T47D (cell line): ENCODE data around the gene TMEM175.

Experiments used
- DNase-seq, 2 experiments: peaks; one replicate each; pipeline versions ENCODE4 v3.0.0 to v3.0.0-alpha.2; 2011 to 2012; ENCODE audit warnings: low read depth in 1 of 2, low spot score in 1 of 2
- JUND ChIP-seq: IDR thresholded peaks from 2 replicates; pipeline ENCODE4 v1.6.1; 2012; ENCODE audit warnings: low read depth
- in situ Hi-C: cut with HindIII; loops from 2 replicates; pipeline ENCODE4 v1.10.0; 2016; ENCODE audit warnings: low sequenced_read_pairs, low pct_unique_long_range_greater_than_20kb

Gene TMEM175, protein sequence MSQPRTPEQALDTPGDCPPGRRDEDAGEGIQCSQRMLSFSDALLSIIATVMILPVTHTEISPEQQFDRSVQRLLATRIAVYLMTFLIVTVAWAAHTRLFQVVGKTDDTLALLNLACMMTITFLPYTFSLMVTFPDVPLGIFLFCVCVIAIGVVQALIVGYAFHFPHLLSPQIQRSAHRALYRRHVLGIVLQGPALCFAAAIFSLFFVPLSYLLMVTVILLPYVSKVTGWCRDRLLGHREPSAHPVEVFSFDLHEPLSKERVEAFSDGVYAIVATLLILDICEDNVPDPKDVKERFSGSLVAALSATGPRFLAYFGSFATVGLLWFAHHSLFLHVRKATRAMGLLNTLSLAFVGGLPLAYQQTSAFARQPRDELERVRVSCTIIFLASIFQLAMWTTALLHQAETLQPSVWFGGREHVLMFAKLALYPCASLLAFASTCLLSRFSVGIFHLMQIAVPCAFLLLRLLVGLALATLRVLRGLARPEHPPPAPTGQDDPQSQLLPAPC

DNA sequence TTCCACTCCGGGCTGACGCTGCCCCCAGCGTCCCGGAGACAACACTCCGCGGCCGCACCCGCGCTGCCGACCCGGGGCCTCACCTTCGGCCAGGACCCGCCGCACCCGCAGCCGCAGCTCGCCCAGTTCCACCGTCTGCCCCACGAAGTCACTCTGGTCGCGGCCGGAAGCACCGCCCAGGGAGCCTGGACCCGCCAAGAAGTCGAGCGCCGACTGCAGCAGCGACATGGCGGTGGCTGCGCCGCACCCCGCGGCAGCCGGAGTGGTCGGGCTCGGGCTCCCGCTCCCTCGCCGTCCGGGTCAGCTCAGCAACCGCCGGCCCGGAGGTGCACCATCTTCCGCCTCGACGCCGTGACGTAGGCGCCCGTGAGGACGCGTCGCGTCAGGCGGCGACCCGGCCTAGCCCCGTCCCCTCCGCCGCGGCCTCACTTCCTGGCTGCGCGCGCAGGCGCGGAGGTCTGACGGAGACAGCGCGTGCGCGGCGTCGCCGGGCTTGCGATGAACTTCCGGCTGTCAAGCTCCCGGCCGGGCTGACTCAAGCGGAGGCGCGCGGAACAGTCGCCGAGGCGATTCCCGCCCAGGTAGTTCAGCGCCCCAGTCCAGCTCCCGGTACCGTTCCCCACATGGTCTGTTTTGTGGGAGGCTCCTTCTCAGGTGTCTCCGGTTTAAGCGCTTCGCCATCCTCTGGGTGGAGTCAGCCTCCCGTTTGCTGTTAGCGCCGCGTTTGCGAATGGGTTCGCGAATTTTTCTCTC lies at the start of gene TMEM175, which contains the start of gene GAK:
TMEM175 (plus strand) TSS at position 501 of the 753 bp plus-strand sequence. CDS start 15,280 bp downstream, outside the sequence.
GAK (minus strand) TSS at position 357 of the 753 bp plus-strand sequence; CDS start at position 228, 129 bp downstream.
- in situ Hi-C loops = no loop called here
- no peak for TF ChIP-seq JUND
- DNase-seq = peak; percentile 97 to 99

DNA sequence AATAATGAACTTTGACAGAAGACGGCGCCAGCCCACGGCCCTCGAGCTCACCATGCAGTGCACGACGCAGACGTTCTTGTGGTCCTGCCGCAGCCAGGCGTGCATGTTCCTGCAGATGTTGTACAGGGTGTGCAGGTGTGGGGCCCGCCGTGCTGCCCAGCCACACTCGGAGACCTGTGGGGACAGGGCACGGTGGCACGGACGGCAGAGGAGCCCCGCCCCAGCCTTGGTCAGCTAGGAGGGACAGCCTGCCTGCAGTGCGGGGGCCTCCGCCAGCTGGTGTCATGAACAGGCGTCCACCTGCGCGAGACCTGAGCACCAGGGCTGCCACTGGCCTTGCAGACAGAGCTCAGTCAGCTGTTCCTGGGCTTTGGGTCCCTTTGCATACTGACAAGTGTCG lies 49.6 kb upstream of the TMEM175 start:
- no peak for DNase-seq
- in situ Hi-C loops = no loop called here
- TF ChIP-seq JUND = no peak

DNA sequence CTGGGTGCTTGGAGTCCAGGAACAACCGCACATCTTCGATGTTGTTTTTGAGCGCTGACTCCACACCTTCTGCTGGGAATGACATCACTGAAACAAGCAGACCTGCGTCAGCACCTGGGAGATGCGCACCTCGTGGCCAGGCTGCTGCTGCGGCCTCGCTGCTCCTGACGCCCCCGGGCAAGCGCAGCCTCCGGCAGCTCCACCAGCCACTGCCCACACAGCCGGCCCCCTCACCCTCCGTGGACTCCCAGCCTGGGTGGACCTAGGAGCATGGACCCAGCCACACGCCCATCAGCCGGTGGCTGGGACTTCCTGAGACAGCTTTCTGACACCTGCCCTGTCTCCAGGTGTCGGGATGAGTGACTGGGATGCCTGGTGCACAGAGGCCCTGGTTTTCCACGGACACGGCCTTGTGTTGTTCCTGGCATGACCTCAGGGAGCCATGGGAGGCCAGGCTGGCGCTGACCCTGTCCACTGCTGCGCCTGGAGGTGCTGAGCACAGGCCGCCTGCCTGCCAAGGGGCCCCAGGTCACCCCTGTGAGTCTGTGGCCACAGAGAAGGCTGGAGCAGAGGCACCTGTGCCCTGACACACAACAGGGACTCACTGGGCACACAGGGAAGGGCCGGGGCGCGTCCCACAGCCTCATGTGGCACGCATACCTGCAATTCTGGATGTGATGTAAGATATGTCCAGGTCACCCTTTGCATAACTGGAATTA lies 48.7 kb upstream of the TMEM175 start:
- DNase-seq = no peak
- in situ Hi-C loops = no loop called here
- TF ChIP-seq JUND = no peak

DNA sequence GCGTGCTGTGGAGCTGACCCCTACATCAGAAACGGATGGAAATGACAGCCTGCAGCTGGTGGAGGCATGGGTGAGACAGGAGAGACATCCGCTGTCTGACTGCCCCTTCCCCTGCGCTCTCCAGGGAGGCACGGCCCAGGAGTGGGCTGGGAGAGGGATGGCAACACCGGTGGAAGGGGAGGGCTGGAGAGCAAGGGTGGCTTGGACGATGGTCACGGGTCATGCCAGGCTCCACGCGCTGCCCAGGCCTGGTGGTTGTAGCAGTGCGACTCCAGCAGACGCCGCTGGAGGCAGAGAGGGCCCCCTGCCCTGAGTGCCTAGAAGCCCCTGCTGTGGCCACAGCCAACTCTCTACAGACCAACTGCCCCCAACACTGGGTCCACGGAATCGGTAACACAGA lies 48.0 kb upstream of the TMEM175 start:
- in situ Hi-C loops = no loop called here
- TF ChIP-seq JUND = no peak
- no peak for DNase-seq

DNA sequence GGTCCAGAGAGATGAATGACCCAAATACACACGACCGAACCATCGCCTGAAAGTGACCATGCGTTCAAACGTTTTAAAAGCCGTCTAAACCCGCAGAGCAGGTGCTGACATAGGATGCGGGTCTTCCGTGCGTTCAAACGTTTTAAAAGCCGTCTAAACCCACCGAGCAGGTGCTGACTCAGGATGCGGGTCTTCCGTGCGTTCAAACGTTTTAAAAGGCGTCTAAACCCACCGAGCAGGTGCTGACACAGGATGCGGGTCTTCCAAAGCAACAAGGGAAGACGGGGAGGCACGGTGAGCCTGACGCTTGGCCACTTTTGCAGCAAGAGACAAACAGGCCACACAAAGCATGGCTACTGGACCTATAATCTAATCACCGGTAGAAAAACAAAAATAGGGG lies 47.4 kb upstream of the TMEM175 start:
- in situ Hi-C loops = no loop called here
- no peak for TF ChIP-seq JUND
- DNase-seq = no peak

DNA sequence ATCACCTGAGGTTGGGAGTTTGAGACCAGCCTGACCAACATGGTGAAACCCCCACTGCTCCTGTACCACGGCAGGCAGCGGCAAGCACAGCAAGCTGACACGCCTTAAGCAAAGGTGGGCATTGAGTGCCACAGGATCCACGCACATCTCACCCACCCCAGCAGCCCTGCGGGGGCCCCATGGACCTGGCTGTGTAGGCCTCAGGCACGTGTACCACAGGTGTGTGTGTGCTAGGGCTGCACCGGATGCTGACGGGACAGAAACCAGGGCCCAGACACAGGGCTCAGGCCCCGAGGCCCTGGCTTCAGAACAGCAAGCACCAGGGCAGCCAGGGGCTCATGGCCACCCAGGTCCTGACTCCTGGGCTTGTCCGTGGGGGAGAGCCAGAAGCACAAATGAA lies 46.9 kb upstream of the TMEM175 start:
- no peak for TF ChIP-seq JUND
- no peak for DNase-seq
- in situ Hi-C loops = no loop called here

DNA sequence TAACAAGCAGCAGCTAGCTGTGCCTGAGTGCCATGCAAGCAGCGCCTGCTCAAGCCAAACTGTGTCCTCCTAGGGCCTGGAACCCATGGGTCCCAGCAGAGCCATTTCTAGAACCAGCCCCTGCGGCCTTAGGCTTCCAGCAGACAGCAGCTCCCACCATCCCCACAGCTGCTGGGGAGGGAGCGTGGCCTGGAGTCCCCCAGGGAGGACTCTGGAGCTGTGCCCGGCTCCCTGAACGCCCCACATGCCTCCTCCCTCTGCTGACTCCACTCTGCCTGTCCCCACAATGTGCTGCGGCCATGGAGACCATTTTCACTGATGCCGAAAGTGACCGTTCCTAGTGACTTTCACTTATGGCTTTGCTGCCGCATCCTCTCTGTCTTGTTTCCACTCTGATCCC lies 46.0 kb upstream of the TMEM175 start:
- in situ Hi-C loops = no loop called here
- TF ChIP-seq JUND = no peak
- DNase-seq = no peak

DNA sequence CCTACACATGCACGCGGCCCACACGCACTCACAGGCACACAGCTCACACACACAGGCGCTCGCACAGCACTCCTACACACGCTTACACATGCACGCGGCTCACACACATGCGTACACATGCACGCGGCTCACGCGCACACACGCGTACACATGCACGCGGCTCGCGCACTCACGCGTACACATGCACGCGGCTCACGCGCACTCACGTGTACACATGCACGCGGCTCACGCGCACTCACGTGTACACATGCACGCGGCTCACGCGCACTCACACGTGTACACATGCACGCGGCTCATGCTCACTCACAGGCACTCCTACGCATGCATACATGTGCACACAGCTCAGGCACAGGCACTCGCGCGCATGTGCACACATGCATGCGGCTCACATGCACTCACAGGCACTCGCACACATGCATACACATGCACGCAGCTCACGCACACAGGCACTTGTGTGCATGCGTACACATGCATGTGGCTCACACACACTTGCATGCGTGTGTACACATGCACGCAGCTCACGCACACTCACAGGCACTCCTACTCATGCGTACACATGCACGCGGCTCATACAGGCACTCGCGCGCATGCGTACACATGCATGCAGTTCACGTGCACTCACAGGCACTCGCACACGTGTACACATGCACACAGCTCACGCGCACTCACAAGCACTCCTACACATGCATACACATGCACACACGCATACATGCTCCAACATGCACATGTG lies 45.1 kb upstream of the TMEM175 start:
- no peak for TF ChIP-seq JUND
- in situ Hi-C loops = no loop called here
- no peak for DNase-seq

DNA sequence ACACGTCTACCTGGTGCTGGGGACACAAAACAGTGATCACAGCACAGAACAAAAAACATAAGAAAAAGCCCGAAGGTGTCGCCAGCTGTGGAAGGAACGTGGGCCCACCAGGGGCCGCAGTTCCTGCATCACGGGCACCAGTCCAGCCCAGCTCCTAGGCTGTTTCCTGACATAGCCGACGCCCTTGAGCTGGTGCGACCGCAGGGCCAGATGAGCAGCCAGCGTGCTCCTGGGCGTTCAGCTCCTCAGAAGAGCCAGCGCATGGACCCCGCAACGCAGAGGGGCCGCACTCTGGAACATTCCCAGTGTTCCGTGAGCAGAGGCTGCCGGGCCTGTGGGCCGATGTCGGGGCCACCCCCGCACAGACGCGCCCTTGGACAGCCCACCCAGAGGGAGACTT lies 44.2 kb upstream of the TMEM175 start:
- TF ChIP-seq JUND = no peak
- in situ Hi-C loops = no loop called here

DNA sequence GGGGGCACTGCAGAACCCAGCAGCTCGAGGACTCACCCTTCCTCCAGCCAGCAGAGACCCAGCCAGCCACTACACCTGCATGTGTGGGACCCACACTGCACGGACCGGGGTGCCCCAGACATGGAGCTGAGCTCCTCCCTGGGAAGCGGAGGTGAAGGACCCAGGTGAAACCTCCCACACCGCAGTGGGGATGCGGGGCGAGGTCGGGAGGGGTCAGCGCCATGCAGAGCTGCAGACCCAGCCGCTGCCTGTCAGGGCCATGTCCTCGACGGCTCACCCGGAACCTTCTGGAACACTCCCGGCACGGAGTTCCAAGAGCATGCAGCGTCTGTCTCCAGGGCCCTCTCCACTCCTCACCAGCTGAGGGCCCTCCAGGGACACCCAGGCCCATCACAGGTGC lies 42.7 kb upstream of the TMEM175 start:
- no peak for DNase-seq
- no peak for TF ChIP-seq JUND
- in situ Hi-C loops = no loop called here

More for the DNA sequence above, 44.2 kb upstream of the TMEM175 start:
- DNase-seq = no peak

DNA sequence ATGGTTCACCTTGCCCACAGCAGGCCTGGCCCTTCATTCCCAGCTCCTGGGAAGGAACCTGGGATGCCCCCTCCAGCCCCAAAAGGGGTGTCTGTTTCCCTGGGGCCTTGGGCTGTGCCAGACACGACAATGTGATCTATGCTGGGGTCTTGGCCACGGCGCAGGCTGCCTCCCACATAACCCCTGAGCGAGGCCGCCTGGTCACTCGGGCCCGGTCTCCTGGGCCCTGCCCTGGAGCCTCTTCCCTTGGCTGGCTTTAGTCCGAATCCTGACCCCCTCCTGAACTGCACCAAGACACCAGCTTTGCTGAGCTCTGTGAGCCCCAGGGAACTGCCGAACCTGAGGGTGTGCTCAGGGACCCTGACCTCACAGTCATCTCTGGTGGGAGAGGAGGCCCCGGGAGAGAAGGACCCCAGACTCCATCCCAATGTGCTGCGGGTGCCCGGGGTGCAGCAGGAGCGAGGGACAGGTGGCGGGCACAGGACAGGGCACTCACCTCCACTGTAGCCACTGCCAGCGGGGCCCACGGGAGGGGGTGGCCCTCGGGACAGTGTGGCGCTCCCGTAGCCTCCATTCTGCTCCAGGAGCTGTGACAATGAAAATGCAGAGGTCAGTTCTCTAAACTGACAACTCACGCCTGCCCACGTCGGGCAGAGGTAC lies 42.1 kb upstream of the TMEM175 start:
- TF ChIP-seq JUND = no peak
- in situ Hi-C loops = no loop called here
- no peak for DNase-seq
